Activated effector memory CD4-positive, alpha-beta T cell treated with Interleukin-2 at 50 U/mL for 16 hours (primary cell): Measurements from ENCODE around the gene IFNAR2.
"Not testable (repeated sequence)": the region's sequence is repeated elsewhere in the genome, so short reads cannot be mapped to it uniquely, and the experiment has no call there.

ENCODE experiments used
- DNase-seq: peaks from one replicate; pipeline ENCODE4 v3.0.0-alpha.2; 2020

Gene IFNAR2

GRCh38 chr21:33217138-33217520 is 12.6 kb upstream of the IFNAR2 start:
- no peak for DNase-seq

- DNase-seq = no peak
Measured at GRCh38 chr21:33219300-33219699, 10.4 kb upstream of the IFNAR2 start.

GRCh38 chr21:33219954-33220353 is 9.8 kb upstream of the IFNAR2 start:
- no peak for DNase-seq

- not testable (repeated sequence) for DNase-seq
Measured at GRCh38 chr21:33225376-33225775, 4.4 kb upstream of the IFNAR2 start.

GRCh38 chr21:33228455-33228854 is 1.3 kb upstream of the IFNAR2 start:
- no peak for DNase-seq

GRCh38 chr21:33229099-33229783 is 497 bp upstream of the IFNAR2 start:
- no peak for DNase-seq

GRCh38 chr21:33230545-33231324 is 997 bp downstream of the IFNAR2 start:
- peak; percentile 28 for DNase-seq

- DNase-seq = no peak
Measured at GRCh38 chr21:33231526-33231925, 1.8 kb downstream of the IFNAR2 start.

GRCh38 chr21:33232291-33233034 is 2.7 kb downstream of the IFNAR2 start:
- DNase-seq = no peak

- no peak for DNase-seq
Measured at GRCh38 chr21:33234635-33235520, 5.1 kb downstream of the IFNAR2 start.

- DNase-seq = no peak
Measured at GRCh38 chr21:33236013-33236686, 6.4 kb downstream of the IFNAR2 start.

GRCh38 chr21:33236766-33237165 is 7.0 kb downstream of the IFNAR2 start:
- no peak for DNase-seq

- DNase-seq = no peak
Measured at GRCh38 chr21:33237486-33237885, 7.7 kb downstream of the IFNAR2 start.

- DNase-seq = no peak
Measured at GRCh38 chr21:33238146-33238545, 8.4 kb downstream of the IFNAR2 start.

- no peak for DNase-seq
Measured at GRCh38 chr21:33238565-33239255, 9.0 kb downstream of the IFNAR2 start.

- DNase-seq = not testable (repeated sequence)
Measured at GRCh38 chr21:33239559-33240127, 9.9 kb downstream of the IFNAR2 start.

GRCh38 chr21:33240404-33240803 is 10.7 kb downstream of the IFNAR2 start:
- DNase-seq = no peak

GRCh38 chr21:33241846-33242245 is 12.1 kb downstream of the IFNAR2 start:
- no peak for DNase-seq

- not testable (repeated sequence) for DNase-seq
Measured at GRCh38 chr21:33242846-33243245, 13.1 kb downstream of the IFNAR2 start.

- DNase-seq = no peak
Measured at GRCh38 chr21:33244082-33244778, 14.5 kb downstream of the IFNAR2 start.

- no peak for DNase-seq
Measured at GRCh38 chr21:33244779-33245105, 15.0 kb downstream of the IFNAR2 start.
